Caco-2 (cell line): Measurements from ENCODE around the gene AKAP1. TPM values are rescaled to one million over a fixed set of nuclear protein-coding genes. Genes with fewer than 3 reads are reported as not detected.
A peak's percentile ranks its signal among the peaks of the same experiment; 100 is the strongest.

ENCODE experiments used
- BruUV-seq: library from RNA; stranded (reverse); fragments of 400-500 nt; replicated peaks from 2 replicates; lab custom pipeline; 2021; lab: Mats Ljungman, UMichigan
- CTCF ChIA-PET: fragments of 300-600 bp; sonication (Branson Sonifier 250); formaldehyde crosslinking; loops from one replicate; lab custom pipeline; 2022; ENCODE audit warnings: antibody characterized with exemption; lab: Charles Lee
- POLR2A ChIA-PET: fragments of 300-600 bp; sonication (Branson Sonifier 250); formaldehyde crosslinking; loops from one replicate; lab custom pipeline; 2022; ENCODE audit warnings: antibody characterized with exemption; lab: Charles Lee
- DNase-seq, 2 experiments: peaks; one replicate each; pipeline versions ENCODE4 v3.0.0 to v3.0.0-alpha.2; 2020 to 2022
- H3K27me3 ChIP-seq: replicated peaks from 2 replicates; pipeline ENCODE4 v1.6.0; 2011; ENCODE audit warnings: low read length; ENCODE audit not compliant: control insufficient read depth, insufficient read depth
- H3K36me3 ChIP-seq: 2 replicates; pipeline ENCODE4 v1.5.1; 2011; ENCODE audit warnings: low read length; ENCODE audit not compliant: control insufficient read depth, insufficient read depth
- H3K4me1 ChIP-seq: fragments of 250-450 bp; sonication (Bioruptor Pico); 2 replicates; pipeline ENCODE4 v1.5.1; 2020; ENCODE audit warnings: mild to moderate bottlenecking
- H3K4me3 ChIP-seq: 2 replicates; pipeline ENCODE4 v1.5.1; 2011; ENCODE audit warnings: low read depth, mild to moderate bottlenecking, control low read depth, low read length
- H3K9me3 ChIP-seq: fragments of 250-450 bp; sonication (Bioruptor Pico); 2 replicates; pipeline ENCODE4 v1.5.1; 2020; ENCODE audit warnings: mild to moderate bottlenecking, moderate library complexity
- H3K27ac Mint-ChIP-seq: one replicate; pipeline ENCODE4 v1.8.0; 2022; ENCODE audit warnings: mixed read lengths; ENCODE audit not compliant: unreplicated experiment
- H3K27me3 Mint-ChIP-seq: one replicate; pipeline ENCODE4 v1.8.0; 2022; ENCODE audit warnings: mixed read lengths; ENCODE audit not compliant: insufficient read depth, unreplicated experiment
- H3K36me3 Mint-ChIP-seq: one replicate; pipeline ENCODE4 v1.8.0; 2022; ENCODE audit warnings: mild to moderate bottlenecking, mixed read lengths; ENCODE audit not compliant: insufficient read depth, unreplicated experiment
- H3K4me1 Mint-ChIP-seq: one replicate; pipeline ENCODE4 v1.8.0; 2022; ENCODE audit warnings: low read depth, mixed read lengths; ENCODE audit not compliant: unreplicated experiment
- H3K4me3 Mint-ChIP-seq: one replicate; pipeline ENCODE4 v1.8.0; 2022; ENCODE audit warnings: mild to moderate bottlenecking, moderate library complexity, mixed read lengths; ENCODE audit not compliant: unreplicated experiment
- H3K9me3 Mint-ChIP-seq: one replicate; pipeline ENCODE4 v1.8.0; 2022; ENCODE audit warnings: mixed read lengths; ENCODE audit not compliant: unreplicated experiment
- CTCF ChIP-seq, 2 experiments: fragments of 200-600 bp in 1 of 2; IDR thresholded peaks; 1 replicate in 1 of 2; 2 replicates in 1 of 2; pipeline versions ENCODE4 v1.5.1 to v1.8.0; 2011 to 2022; ENCODE audit warnings: antibody characterized with exemption in 1 of 2, control low read depth in 1 of 2, inconsistent platforms in 1 of 2, low read depth in 1 of 2, low read length in 1 of 2, mild to moderate bottlenecking in 1 of 2, moderate library complexity in 1 of 2; ENCODE audit not compliant: insufficient read depth in 1 of 2, severe bottlenecking in 1 of 2, unreplicated experiment in 1 of 2
- intact Hi-C: fragments of 100-400 bp; cut with micrococcal nuclease; formaldehyde crosslinking; loops from one replicate; pipeline ENCODE4 v1.10.0; 2022; ENCODE audit not compliant: unreplicated experiment
- total RNA-seq: library from RNA; stranded (reverse); gene quantifications from 2 replicates; pipeline ENCODE4 v1.2.3, GENCODE V29; 2022

The AKAP1 gene
- total RNA-seq, 1 experiment from 2014 or later: 87.1 TPM

DNA sequence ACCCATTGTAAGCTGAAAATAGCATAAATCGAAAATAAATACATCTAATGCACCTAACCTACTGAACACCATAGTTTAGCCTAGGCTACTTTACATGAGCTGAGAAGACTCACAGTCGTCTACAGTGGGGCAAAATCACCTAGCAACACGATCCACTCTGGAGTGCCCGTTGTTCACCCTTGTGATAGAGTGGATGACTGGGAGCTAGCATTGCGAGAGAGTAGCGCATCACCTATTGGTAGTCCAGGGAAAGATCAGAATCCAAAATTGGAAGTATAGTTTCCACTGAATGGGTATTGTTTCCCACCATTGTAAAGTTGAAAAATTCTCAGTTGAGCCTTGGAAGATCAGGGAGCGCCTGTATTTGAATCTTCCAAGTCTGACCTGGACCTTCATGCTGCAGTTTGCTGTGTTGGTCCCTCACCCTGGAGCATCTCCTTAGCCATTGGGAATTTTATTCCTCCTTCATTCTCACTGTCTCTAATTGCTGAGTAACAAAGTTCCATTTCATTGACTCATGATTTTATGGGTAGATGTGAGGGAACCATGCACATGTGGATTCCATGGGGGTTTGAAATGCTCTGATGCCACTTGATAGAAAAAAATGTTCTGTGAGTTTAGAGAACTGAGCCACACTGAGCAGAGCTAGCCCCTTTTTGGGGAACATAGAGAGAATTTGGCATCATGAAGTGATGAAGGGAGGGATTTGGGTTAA is 19.6 kb downstream of the AKAP1 start:
- ChIA-PET POLR2A (interaction anchor here (0.5 kb wide), 1 partner anchor 18 kb away, joined by 3 read pairs; no protein-coding TSS in a partner anchor), CTCF (no interaction called here)
- H3K27me3 Mint-ChIP-seq: no peaks in the 10 kb centered on the region
- no peak for DNase-seq
- TF ChIP-seq CTCF (IDR thresholded peaks at IDR 0.05; ENCODE audit: insufficient read depth in 1 of 2, low read depth in 1 of 2, low read length in 1 of 2, severe bottlenecking in 1 of 2, unreplicated experiment in 1 of 2): no peak
- no peaks in the 10 kb centered on the region for H3K9me3 ChIP-seq
- peaks cover 6% of the 10 kb centered on the region for H3K4me1 Mint-ChIP-seq
- BruUV-seq: no TSS peak
- H3K36me3 ChIP-seq: peaks cover 2% of the 10 kb centered on the region; the same call in 1 of the 2 replicates
- intact Hi-C loops: no loop called here
- no peaks in the 10 kb centered on the region for H3K9me3 Mint-ChIP-seq
- H3K36me3 Mint-ChIP-seq: peaks cover 27% of the 10 kb centered on the region
- H3K27me3 ChIP-seq: no peaks in the 10 kb centered on the region
- H3K4me3 Mint-ChIP-seq: no peak overlapping the region
- H3K27ac Mint-ChIP-seq: peak overlapping the region; percentile 45
- H3K4me3 ChIP-seq: no peak overlapping the region
- H3K4me1 ChIP-seq: peaks cover 13% of the 10 kb centered on the region

DNA sequence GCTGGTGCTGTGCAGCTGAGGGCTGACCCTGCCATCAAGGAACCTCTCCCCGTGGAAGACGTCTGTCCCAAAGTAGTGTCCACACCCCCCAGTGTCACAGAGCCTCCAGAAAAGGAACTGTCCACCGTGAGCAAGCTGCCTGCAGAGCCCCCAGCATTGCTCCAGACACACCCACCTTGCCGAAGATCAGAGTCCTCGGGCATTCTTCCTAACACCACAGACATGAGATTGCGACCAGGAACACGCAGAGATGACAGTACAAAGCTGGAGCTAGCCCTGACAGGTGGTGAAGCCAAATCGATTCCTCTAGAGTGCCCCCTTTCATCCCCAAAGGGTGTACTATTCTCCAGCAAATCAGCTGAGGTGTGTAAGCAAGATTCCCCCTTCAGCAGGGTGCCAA is 20.5 kb downstream of the AKAP1 start:
- no peak for TF ChIP-seq CTCF (IDR thresholded peaks at IDR 0.05; ENCODE audit: insufficient read depth in 1 of 2, low read depth in 1 of 2, low read length in 1 of 2, severe bottlenecking in 1 of 2, unreplicated experiment in 1 of 2)
- intact Hi-C loops: no loop called here
- ChIA-PET POLR2A (no interaction called here), CTCF (interaction anchor here (1.5 kb wide), 1 partner anchor 19 kb away, joined by 4 read pairs; no protein-coding TSS in a partner anchor)
- Histone ChIP-seq H3K9me3 (no peaks in the 10 kb centered on the region), H3K27me3 (no peaks in the 10 kb centered on the region), H3K4me1 (peaks cover 13% of the 10 kb centered on the region), H3K36me3 (peaks cover 6% of the 10 kb centered on the region), H3K4me3 (no peak overlapping the region)
- Mint-ChIP-seq H3K4me1 (peaks cover 6% of the 10 kb centered on the region), H3K9me3 (no peaks in the 10 kb centered on the region), H3K27me3 (no peaks in the 10 kb centered on the region), H3K4me3 (no peak overlapping the region), H3K36me3 (peaks cover 32% of the 10 kb centered on the region), H3K27ac (peak overlapping the region; percentile 45)
- BruUV-seq: no TSS peak
- DNase-seq: no peak

- Histone ChIP-seq H3K27me3 (no peaks in the 10 kb centered on the region), H3K4me1 (peaks cover 13% of the 10 kb centered on the region), H3K36me3 (peaks cover 6% of the 10 kb centered on the region), H3K9me3 (no peaks in the 10 kb centered on the region), H3K4me3 (no peak overlapping the region)
- Mint-ChIP-seq H3K4me3 (no peak overlapping the region), H3K4me1 (peaks cover 6% of the 10 kb centered on the region), H3K27ac (no peak overlapping the region), H3K27me3 (no peaks in the 10 kb centered on the region), H3K9me3 (no peaks in the 10 kb centered on the region), H3K36me3 (peaks cover 37% of the 10 kb centered on the region)
- TSS peak; percentile 55 for BruUV-seq
- POLR2A ChIA-PET: no interaction called here
- DNase-seq: peak; percentile 51 to 52
- CTCF ChIA-PET: interaction anchor here (0.6 to 1.5 kb wide), 4 partner anchors 20 to 678 kb away, joined by 3 to 5 read pairs (median 4); no protein-coding TSS in a partner anchor
- intact Hi-C loops: no loop called here
- peak; percentile 34 to 50 for TF ChIP-seq CTCF (IDR thresholded peaks at IDR 0.05; ENCODE audit: insufficient read depth in 1 of 2, low read depth in 1 of 2, low read length in 1 of 2, severe bottlenecking in 1 of 2, unreplicated experiment in 1 of 2)
These were observed 21.2 kb downstream of the AKAP1 start for GRCh38 chr17:57106107-57106835.
